GM12878 (cell line): ENCODE measurements around the gene RAD21L1. TPM values are rescaled to one million over a fixed set of nuclear protein-coding genes. Genes with fewer than 3 reads are reported as not detected.

Experiments
- ATAC-seq: fragments of 200-7000 bp; cut with Tn5 transposase; 3 replicates; pipeline ENCODE4 v1.9.1; 2020; ENCODE audit warnings: mild to moderate bottlenecking, moderate library complexity
- BruUV-seq: library from RNA; stranded (reverse); fragments of 400-500 nt; replicated peaks from 2 replicates; lab custom pipeline; 2021; lab: Mats Ljungman, UMichigan
- CTCF ChIA-PET: fragments of 300-600 bp; sonication (Branson Sonifier 250); formaldehyde crosslinking; extraction: SDS; loops from one replicate; lab custom pipeline; 2021; ENCODE audit warnings: inconsistent platforms; lab: Yijun Ruan, JAX
- POLR2A ChIA-PET: fragments of 350-600 bp; formaldehyde crosslinking; extraction: SDS; loops from one replicate; lab custom pipeline; 2021; ENCODE audit warnings: inconsistent platforms; lab: Charles Lee
- RAD21 ChIA-PET: fragments of 300-600 bp; sonication (Branson Sonifier 250); formaldehyde crosslinking; loops from one replicate; lab custom pipeline; 2023; ENCODE audit warnings: antibody characterized with exemption; ENCODE audit not compliant: unreplicated experiment; lab: Charles Lee
- SMC1A ChIA-PET: fragments of 300-600 bp; sonication (Branson Sonifier 250); formaldehyde crosslinking; loops from one replicate; lab custom pipeline; 2023; ENCODE audit not compliant: unreplicated experiment, uncharacterized antibody; lab: Charles Lee
- DNase-seq: peaks from one replicate; pipeline ENCODE4 v3.0.0-alpha.2; 2011; ENCODE audit warnings: low read depth, low spot score
- FAIRE-seq: peaks from 3 replicates; lab custom pipeline; 2011; peaks lifted over from hg19 to GRCh38; lab: Jason Lieb, UNC
- H2AFZ ChIP-seq: 2 replicates; pipeline ENCODE4 v1.6.0; 2011; ENCODE audit warnings: low read depth, low read length, control low read depth; ENCODE audit not compliant: control insufficient read depth
- H3K27ac ChIP-seq: 2 replicates; pipeline ENCODE4 v1.5.1; 2011; ENCODE audit warnings: control low read depth; ENCODE audit not compliant: control insufficient read depth, insufficient read depth
- H3K27me3 ChIP-seq, 2 experiments: replicated peaks in 1 of 2; 2 replicates each; pipeline versions ENCODE4 v1.6.0 to v1.6.1; 2011; ENCODE audit warnings: low read length in 1 of 2; ENCODE audit not compliant: control insufficient read depth in 2 of 2, insufficient read depth in 2 of 2
- H3K36me3 ChIP-seq, 2 experiments: 2 replicates each; pipeline ENCODE4 v1.5.1; 2011; ENCODE audit warnings: low read length in 1 of 2; ENCODE audit not compliant: control insufficient read depth in 2 of 2, insufficient read depth in 2 of 2
- H3K4me1 ChIP-seq: 2 replicates; pipeline ENCODE4 v1.6.1; 2011; ENCODE audit warnings: mild to moderate bottlenecking, low read length, moderate library complexity, mixed read lengths; ENCODE audit not compliant: control insufficient read depth, insufficient read depth
- H3K4me2 ChIP-seq: 2 replicates; pipeline ENCODE4 v1.6.0; 2011; ENCODE audit warnings: control low read depth; ENCODE audit not compliant: control insufficient read depth, insufficient read depth
- H3K4me3 ChIP-seq: fragments of 200-600 bp; sonication (generic); 2 replicates; pipeline ENCODE4 v1.5.1; 2016
- H3K79me2 ChIP-seq: 2 replicates; pipeline ENCODE4 v1.6.0; 2011; ENCODE audit warnings: low read length; ENCODE audit not compliant: control insufficient read depth, insufficient read depth
- H3K9ac ChIP-seq: 2 replicates; pipeline ENCODE4 v1.8.0; 2011; ENCODE audit warnings: low read length, control low read depth, mixed read lengths; ENCODE audit not compliant: control insufficient read depth, insufficient read depth
- H3K9me3 ChIP-seq: replicated peaks from 3 replicates; pipeline ENCODE4 v1.5.1; 2011; ENCODE audit warnings: mild to moderate bottlenecking, low read length; ENCODE audit not compliant: control insufficient read depth, insufficient read depth
- H4K20me1 ChIP-seq: 2 replicates; pipeline ENCODE4 v1.6.0; 2011; ENCODE audit not compliant: control insufficient read depth, insufficient read depth
- ETV6 ChIP-seq, 2 experiments: fragments of 450-650 bp in 1 of 2; IDR thresholded peaks in 1 of 2; conservative IDR thresholded peaks in 1 of 2; 2 replicates each; pipeline ENCODE4 v1.6.1; 2014; ENCODE audit warnings: antibody characterized with exemption in 1 of 2, borderline replicate concordance in 1 of 2, low read depth in 1 of 2, mild to moderate bottlenecking in 1 of 2, moderate library complexity in 1 of 2
- FOS ChIP-seq: IDR thresholded peaks from 3 replicates; pipeline ENCODE4 v1.6.1; 2011; ENCODE audit warnings: borderline replicate concordance; ENCODE audit not compliant: insufficient read length; ENCODE audit errors: extremely low read depth
- HDAC6 ChIP-seq: fragments of 200-600 bp; sonication (generic); IDR thresholded peaks from one replicate; pipeline ENCODE4 v1.8.0; 2017; ENCODE audit warnings: antibody characterized with exemption; ENCODE audit not compliant: unreplicated experiment
- LARP7 ChIP-seq: fragments of 450-650 bp; IDR thresholded peaks from 2 replicates; pipeline ENCODE4 v1.6.1; 2017; ENCODE audit warnings: mild to moderate bottlenecking
- MXI1 ChIP-seq: fragments of 150-350 bp; IDR thresholded peaks from 2 replicates; pipeline ENCODE4 v1.6.1; 2011; ENCODE audit warnings: low read depth, mild to moderate bottlenecking, inconsistent platforms, low read length, improper control_type of control experiment
- MYB ChIP-seq: fragments of 150-350 bp; IDR thresholded peaks from 2 replicates; pipeline ENCODE4 v1.6.1; 2014; ENCODE audit warnings: mild to moderate bottlenecking, low read depth, low read length, borderline replicate concordance
- NR2C1 ChIP-seq: fragments of 450-650 bp; IDR thresholded peaks from 2 replicates; pipeline ENCODE4 v1.6.1; 2017; ENCODE audit warnings: antibody characterized with exemption, mild to moderate bottlenecking, moderate library complexity
- PAX5 ChIP-seq: IDR thresholded peaks from 2 replicates; pipeline ENCODE4 v1.6.1; 2011; ENCODE audit warnings: low read depth, low read length, borderline replicate concordance
- POLR2AphosphoS5 ChIP-seq: IDR thresholded peaks from 2 replicates; pipeline ENCODE4 v1.6.1; 2011; ENCODE audit warnings: mild to moderate bottlenecking, low read length, inconsistent platforms
- RCOR1 ChIP-seq: conservative IDR thresholded peaks from 2 replicates; pipeline ENCODE4 v1.6.1; 2012; ENCODE audit warnings: low read depth, low read length, improper control_type of control experiment
- RELA ChIP-seq: fragments of 450-650 bp; IDR thresholded peaks from 2 replicates; pipeline ENCODE4 v1.8.0; 2014; ENCODE audit warnings: borderline replicate concordance; ENCODE audit not compliant: partially characterized antibody
- SIN3A ChIP-seq: IDR thresholded peaks from 2 replicates; pipeline ENCODE4 v1.6.1; 2012; ENCODE audit warnings: low read depth, low read length, improper control_type of control experiment
- SMAD1 ChIP-seq: fragments of 450-650 bp; IDR thresholded peaks from 2 replicates; pipeline ENCODE4 v1.6.1; 2018; ENCODE audit warnings: mild to moderate bottlenecking, low read depth; ENCODE audit not compliant: partially characterized antibody
- TCF7 ChIP-seq: IDR thresholded peaks from 2 replicates; pipeline ENCODE4 v1.6.1; 2014; ENCODE audit warnings: antibody characterized with exemption, borderline replicate concordance
- WGBS: methylation state at CpG from one replicate; pipeline ENCODE4 v1.1.6; 2016; ENCODE audit warnings: low lambda C conversion rate; ENCODE audit not compliant: insufficient replicate concordance, insufficient coverage; ENCODE audit errors: missing lambda C conversion rate; 5-methylcytosine and 5-hydroxymethylcytosine counted together
- in situ Hi-C: fragments of 300-500 bp; cut with MboI; formaldehyde crosslinking; loops from 9 replicates; pipeline ENCODE4 v1.14.3; 2018; ENCODE audit warnings: mixed read lengths
- intact Hi-C: fragments of 100-400 bp; cut with micrococcal nuclease; formaldehyde crosslinking; loops from one replicate; pipeline ENCODE4 v1.14.2; 2022; ENCODE audit not compliant: unreplicated experiment
- polyA plus RNA-seq, 11 experiments: library from polyadenylated mRNA; depleted of rRNA in 4 of 11; unstranded in 6 of 11; stranded (reverse) in 5 of 11; fragments of >200 nt; fragmentation: Nextera tagmentation in 4 of 11; fragmentation: Illumina TruSeq in 1 of 11; extraction: Ambion mirVana in 4 of 11; extraction: Trizol in 1 of 11; gene quantifications; 1 replicate in 1 of 11; 2 replicates in 10 of 11; pipeline versions ENCODE4 v1.2.1 to v1.2.3, GENCODE V29; 2011 to 2016; ENCODE audit warnings: inconsistent platforms in 2 of 11, missing spikeins in 2 of 11, low read depth in 1 of 11
- total RNA-seq, 4 experiments: library from RNA; depleted of rRNA in 3 of 4; stranded (reverse); fragments of >200 nt in 3 of 4; fragmentation: Illumina TruSeq in 1 of 4; extraction: Trizol in 1 of 4; gene quantifications; 2 replicates each; pipeline versions ENCODE4 v1.2.1 to v1.2.3, GENCODE V29; 2013 to 2021
- TF ChIP-seq, protein P1 (sequence below): fragments of 150-350 bp; IDR thresholded peaks from 2 replicates; pipeline ENCODE4 v1.6.1; 2016; ENCODE audit warnings: low read depth, low read length
- TF ChIP-seq, protein P2 (sequence below): IDR thresholded peaks from 2 replicates; pipeline ENCODE4 v1.6.1; 2011; ENCODE audit warnings: low read depth, mild to moderate bottlenecking, low read length, moderate library complexity, borderline replicate concordance; ENCODE audit errors: extremely low read depth
- TF ChIP-seq, protein P3 (sequence below): IDR thresholded peaks from 2 replicates; pipeline ENCODE4 v1.6.1; 2012; ENCODE audit warnings: low read depth, low read length, improper control_type of control experiment

RAD21L1 gene
- total and polyA plus RNA-seq, 10 of the 15 experiments (the other 5 are each of a cell fraction or from before 2014, with no cell fraction given) = not detected

DNA sequence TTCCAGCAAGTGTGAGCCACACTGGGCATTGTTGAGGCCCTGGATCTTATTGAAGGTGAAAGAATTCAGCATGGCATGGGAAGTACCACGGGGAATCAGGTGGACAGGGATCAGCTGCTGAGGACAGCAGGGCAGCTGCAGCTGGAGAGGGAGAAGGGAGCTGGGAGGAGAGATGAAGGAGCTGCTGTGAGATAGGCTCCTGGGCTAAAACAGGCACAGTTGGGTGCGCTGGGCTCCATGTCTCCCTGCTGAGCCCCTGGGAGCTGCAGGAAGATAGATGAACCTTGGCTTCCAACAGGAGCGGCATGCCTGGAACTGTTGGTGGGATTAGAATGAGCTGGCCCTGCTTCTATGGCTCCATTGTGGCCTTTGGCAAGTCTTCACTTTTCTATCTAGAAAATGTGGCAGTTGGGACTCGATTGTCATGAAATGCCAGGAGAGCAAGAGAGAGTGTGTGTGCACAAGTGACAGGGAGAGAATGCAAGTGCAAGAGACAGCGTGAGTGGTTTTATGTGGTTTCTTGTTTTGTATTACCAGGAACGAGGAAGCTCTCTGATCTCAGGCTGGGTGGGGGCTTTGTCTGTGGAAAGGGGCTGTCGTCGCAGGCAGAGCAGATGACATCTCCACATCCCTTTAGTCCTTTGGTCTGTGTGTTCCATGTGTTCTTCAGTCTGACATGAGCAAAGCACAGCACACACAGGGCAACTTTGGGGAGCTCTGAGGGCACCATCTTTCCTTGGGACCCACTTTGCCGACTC, 60.6 kb downstream of the RAD21L1 start:
- H3K4me3 ChIP-seq = no peak overlapping the region
- RAD21 ChIA-PET = interaction anchor here (0.7 kb wide), 1 partner anchor 471 kb away, joined by 3 read pairs; no protein-coding TSS in a partner anchor
- TF ChIP-seq NR2C1 = no peak
- TF ChIP-seq TCF7 = no peak
- TF ChIP-seq POLR2AphosphoS5 = no peak
- TF ChIP-seq LARP7 = no peak
- no peak for TF ChIP-seq SMAD1
- TF ChIP-seq, protein P1, sequence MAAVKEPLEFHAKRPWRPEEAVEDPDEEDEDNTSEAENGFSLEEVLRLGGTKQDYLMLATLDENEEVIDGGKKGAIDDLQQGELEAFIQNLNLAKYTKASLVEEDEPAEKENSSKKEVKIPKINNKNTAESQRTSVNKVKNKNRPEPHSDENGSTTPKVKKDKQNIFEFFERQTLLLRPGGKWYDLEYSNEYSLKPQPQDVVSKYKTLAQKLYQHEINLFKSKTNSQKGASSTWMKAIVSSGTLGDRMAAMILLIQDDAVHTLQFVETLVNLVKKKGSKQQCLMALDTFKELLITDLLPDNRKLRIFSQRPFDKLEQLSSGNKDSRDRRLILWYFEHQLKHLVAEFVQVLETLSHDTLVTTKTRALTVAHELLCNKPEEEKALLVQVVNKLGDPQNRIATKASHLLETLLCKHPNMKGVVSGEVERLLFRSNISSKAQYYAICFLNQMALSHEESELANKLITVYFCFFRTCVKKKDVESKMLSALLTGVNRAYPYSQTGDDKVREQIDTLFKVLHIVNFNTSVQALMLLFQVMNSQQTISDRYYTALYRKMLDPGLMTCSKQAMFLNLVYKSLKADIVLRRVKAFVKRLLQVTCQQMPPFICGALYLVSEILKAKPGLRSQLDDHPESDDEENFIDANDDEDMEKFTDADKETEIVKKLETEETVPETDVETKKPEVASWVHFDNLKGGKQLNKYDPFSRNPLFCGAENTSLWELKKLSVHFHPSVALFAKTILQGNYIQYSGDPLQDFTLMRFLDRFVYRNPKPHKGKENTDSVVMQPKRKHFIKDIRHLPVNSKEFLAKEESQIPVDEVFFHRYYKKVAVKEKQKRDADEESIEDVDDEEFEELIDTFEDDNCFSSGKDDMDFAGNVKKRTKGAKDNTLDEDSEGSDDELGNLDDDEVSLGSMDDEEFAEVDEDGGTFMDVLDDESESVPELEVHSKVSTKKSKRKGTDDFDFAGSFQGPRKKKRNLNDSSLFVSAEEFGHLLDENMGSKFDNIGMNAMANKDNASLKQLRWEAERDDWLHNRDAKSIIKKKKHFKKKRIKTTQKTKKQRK = no peak
- no peak for TF ChIP-seq FOS
- no peak for TF ChIP-seq HDAC6
- no peak for TF ChIP-seq MYB
- no peak for TF ChIP-seq SIN3A
- TF ChIP-seq RCOR1 = no peak
- TF ChIP-seq RELA = no peak
- TF ChIP-seq, protein P2, sequence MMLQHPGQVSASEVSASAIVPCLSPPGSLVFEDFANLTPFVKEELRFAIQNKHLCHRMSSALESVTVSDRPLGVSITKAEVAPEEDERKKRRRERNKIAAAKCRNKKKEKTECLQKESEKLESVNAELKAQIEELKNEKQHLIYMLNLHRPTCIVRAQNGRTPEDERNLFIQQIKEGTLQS = no peak
- TF ChIP-seq PAX5 = no peak
- TF ChIP-seq, protein P3, sequence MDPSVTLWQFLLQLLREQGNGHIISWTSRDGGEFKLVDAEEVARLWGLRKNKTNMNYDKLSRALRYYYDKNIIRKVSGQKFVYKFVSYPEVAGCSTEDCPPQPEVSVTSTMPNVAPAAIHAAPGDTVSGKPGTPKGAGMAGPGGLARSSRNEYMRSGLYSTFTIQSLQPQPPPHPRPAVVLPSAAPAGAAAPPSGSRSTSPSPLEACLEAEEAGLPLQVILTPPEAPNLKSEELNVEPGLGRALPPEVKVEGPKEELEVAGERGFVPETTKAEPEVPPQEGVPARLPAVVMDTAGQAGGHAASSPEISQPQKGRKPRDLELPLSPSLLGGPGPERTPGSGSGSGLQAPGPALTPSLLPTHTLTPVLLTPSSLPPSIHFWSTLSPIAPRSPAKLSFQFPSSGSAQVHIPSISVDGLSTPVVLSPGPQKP = no peak
- no peak for TF ChIP-seq MXI1
- no peak for TF ChIP-seq ETV6 (conservative IDR thresholded peaks at IDR 0.05 in 1 of 2, IDR thresholded peaks at IDR 0.05 in 1 of 2; ENCODE audit: borderline replicate concordance in 1 of 2, low read depth in 1 of 2)
- CTCF ChIA-PET = interaction anchor here (0.7 kb wide), 1 partner anchor 290 kb away, joined by 3 read pairs; no protein-coding TSS in a partner anchor
- H4K20me1 ChIP-seq = no peaks in the 10 kb centered on the region
- no TSS peak for BruUV-seq
- H3K79me2 ChIP-seq = no peaks in the 10 kb centered on the region
- SMC1A ChIA-PET = interaction anchor here (0.6 kb wide), 1 partner anchor 122 kb away, joined by 4 read pairs; no protein-coding TSS in a partner anchor
- intact Hi-C loops = no loop called here
- in situ Hi-C loops = no loop called here
- peaks cover 0 to 2% of the 10 kb centered on the region in 2 experiments for H3K27me3 ChIP-seq
- no peaks in the 10 kb centered on the region for H3K9me3 ChIP-seq
- no peak for ATAC-seq
- WGBS = 37% methylated on average over 9 of the region's 9 CpGs
- H3K4me1 ChIP-seq = no peaks in the 10 kb centered on the region
- DNase-seq = no peak
- POLR2A ChIA-PET = interaction anchor here (0.6 kb wide), 1 partner anchor 1287 kb away, joined by 3 read pairs; no protein-coding TSS in a partner anchor
- no peak overlapping the region for H3K4me2 ChIP-seq
- no peak overlapping the region for H2AFZ ChIP-seq
- H3K9ac ChIP-seq = no peak overlapping the region
- no peak for FAIRE-seq
- H3K27ac ChIP-seq = no peak overlapping the region
- H3K36me3 ChIP-seq = no peaks in the 10 kb centered on the region
